Measurements from ENCODE around the gene KAZN.

Gene KAZN

GRCh38 chr1:14934867-14935266, 336.4 kb downstream of the KAZN start:
- DNase-seq (ENCODE audit: low read depth, low spot score), result no peak

DNA sequence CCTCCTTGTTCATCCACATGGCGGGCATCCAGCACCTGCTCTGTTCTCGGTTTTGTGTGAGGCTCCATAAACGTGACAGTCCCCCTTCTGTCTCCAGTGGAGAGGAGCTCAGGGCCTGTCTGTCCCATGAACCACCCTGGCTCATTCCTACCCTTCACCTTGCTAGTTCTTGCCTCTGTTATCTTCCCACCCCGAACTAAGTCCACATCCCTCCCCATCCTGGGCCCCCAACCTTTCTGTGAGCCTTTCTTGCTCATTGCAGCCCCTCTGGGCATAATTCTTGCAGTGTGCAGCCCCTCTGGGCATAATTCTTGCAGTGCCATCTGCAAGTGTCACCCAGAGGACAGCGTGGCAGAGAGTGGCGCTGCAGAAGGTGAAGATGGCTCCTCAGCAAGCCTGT, 338.3 kb downstream of the KAZN start:
- DNase-seq (ENCODE audit: low read depth, low spot score), result no peak

- DNase-seq (ENCODE audit: low read depth, low spot score), result no peak
Measured at GRCh38 chr1:14937288-14937949, 338.9 kb downstream of the KAZN start.

GRCh38 chr1:14939527-14940284, 341.2 kb downstream of the KAZN start:
- DNase-seq (ENCODE audit: low read depth, low spot score), result no peak

- no peak for DNase-seq (ENCODE audit: low read depth, low spot score)
Measured at GRCh38 chr1:14940285-14940870, 341.9 kb downstream of the KAZN start.

- no peak for DNase-seq (ENCODE audit: low read depth, low spot score)
Measured at GRCh38 chr1:14941864-14942263, 343.4 kb downstream of the KAZN start.

DNA sequence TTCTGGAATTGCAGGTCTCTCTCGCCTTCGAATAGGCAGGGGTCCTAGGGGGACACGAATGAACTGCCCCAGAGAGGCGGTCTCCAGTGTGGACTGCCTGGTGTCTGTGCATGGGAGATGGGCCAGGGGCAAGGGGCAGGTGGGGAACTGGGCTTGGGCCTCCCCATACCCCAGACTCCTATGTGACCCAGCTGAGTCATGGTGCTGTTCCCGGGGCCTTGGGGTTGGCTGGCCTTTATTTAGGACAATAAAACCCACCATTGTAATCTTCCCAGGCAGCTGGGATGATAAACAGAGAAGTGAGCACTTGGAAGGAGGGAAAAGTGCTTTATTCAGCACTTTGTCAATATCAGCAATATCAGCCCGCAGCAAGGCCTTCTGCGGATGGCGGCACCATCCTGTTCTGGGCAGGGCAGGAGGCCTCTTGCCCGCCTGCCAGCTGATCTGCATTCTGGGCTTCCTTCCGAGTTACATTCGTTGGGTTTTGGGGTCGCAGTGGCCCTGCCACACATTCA, 346.0 kb downstream of the KAZN start:
- no peak for DNase-seq (ENCODE audit: low read depth, low spot score)

DNA sequence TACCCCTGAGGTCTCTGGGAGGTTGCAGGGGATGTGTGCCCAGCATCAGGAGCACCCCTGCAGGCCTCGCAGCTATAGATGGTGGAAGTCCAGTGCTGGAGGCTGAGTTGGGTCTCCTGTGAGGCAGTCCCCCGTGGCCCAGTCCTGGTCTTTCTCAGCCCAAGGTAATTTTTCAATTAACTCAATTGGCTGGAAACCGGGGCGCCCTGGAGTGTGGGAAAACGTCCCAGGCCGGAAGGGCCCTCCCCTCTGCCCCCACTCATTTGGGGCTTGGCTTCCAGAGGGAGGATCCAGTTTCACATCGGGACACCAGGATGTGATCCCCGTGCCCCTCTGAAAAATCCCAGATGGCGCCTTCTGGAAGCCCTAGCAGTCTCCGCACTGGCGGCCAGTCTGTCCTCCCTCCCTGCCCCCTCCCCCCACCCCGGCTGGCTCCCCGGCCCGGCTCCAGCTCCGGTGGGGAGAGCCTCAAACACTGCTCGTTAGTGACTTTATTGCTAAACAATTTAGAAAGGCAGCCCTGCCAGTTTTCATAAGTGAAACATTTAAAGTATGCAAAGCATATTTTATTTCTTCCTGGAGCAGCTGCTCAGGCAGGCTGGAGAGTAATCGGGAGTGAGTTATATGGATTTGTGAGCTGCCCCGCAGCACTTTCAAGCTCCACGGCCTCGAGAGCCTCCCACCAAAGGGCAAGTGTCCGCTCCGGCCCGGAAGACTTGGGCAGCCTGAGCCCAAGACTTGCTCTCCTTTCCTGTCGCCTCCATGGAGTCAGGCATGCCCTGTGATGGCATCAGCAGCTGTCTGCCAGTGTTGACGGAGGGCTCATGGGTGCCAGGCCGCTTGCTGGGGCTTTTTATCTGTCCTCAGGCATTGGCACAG, 346.9 kb downstream of the KAZN start:
- no peak for DNase-seq (ENCODE audit: low read depth, low spot score)

- no peak for DNase-seq (ENCODE audit: low read depth, low spot score)
Measured at GRCh38 chr1:14946011-14946359, 347.5 kb downstream of the KAZN start.

DNA sequence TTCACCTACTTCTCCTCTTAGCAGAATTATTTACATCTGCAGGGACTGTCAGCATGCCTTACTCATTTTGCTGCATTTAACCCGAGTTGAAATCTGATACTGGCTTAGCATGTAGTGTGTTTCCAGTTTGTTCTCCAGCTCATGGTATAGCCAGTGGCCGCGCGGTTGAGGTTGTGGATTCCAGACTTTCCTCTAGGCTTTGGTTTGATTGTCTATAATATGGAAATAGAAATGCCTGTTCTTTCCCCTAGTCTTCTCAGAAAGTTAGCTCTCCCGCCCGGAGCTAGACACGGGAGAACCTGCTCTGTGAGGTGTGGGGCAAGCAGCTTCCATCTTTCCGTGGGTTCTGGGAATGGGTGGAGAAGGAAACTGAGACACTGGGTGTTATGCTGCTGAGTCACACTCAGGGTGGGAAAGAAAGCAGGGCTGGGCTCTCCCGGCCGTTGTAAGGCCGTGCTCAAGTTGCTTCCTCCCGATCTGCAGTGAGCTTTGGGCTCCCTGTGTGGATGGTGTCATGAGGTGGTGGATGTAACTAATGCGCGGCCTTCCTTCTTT, 348.3 kb downstream of the KAZN start:
- no peak for DNase-seq (ENCODE audit: low read depth, low spot score)

DNA sequence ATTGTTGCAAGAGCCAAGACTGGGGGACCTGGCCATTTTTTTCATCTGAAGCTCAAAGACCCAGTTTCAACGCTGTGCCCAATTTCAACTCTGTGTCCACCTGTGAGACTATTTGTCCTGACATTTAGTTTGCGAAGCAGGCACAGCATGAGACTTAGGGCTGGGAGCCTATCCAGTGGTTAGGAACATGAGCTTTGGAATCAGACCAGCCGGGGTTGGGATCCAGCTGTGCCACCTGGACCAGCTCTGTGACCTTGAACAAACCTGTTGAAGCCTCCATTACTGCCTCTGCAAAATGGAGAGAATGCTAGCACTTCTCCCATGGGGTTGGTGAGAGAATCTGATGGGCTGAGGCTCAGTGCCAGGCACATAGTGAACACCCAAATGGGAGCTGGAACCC, 348.9 kb downstream of the KAZN start:
- no peak for DNase-seq (ENCODE audit: low read depth, low spot score)

DNA sequence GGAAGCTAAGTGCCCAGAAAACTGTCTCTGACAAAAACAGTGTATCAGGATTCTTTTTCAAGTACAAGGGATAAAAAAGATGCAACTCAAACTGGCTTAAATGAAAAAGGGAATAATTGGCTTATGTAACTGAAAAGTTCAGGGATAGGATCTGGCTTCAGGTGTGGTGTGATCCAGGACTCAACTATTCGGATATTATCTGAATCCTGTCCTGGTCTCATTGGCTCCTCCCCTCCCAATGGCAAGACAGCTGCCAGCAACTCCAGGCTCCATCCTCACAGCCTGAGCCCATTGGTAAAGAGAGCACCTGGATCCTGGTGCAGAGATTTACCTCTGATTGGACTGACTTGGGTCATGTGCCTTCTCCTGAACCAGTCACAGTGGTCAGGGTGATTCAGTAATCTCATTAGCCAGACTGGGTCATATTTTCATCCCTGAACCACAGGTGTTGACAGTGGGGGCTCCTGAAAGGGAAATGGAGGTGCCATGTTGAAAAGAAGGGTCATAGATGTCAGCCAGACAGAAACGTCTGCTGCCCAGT, 349.7 kb downstream of the KAZN start:
- no peak for DNase-seq (ENCODE audit: low read depth, low spot score)

DNA sequence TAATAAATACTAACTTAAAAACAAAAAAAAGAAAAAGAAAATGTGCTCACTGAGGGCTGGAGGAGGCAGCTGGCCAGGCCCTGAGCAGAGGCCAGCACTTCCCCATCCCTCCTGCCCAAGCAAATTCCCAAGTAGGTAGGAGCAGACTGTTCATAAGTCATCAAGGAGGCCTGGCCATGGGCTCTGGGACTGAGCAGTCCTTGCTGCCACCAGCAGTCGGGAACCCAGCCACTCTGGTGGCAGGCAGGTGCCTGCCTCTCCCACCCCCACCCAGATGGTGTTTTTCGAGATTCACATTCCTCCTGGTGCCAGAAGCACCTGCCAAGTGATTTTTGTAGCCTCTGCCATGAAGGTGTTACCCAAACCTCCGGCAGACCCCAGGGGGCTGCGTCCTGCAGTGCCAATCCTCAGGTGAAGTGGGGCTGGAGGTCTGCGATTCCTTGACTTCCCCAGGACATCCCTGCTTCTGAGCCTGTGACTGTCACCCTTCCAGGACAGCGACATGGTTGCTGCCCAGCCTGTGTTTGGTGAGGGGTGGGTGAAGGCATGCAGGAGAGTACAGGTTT, 350.9 kb downstream of the KAZN start:
- no peak for DNase-seq (ENCODE audit: low read depth, low spot score)

DNA sequence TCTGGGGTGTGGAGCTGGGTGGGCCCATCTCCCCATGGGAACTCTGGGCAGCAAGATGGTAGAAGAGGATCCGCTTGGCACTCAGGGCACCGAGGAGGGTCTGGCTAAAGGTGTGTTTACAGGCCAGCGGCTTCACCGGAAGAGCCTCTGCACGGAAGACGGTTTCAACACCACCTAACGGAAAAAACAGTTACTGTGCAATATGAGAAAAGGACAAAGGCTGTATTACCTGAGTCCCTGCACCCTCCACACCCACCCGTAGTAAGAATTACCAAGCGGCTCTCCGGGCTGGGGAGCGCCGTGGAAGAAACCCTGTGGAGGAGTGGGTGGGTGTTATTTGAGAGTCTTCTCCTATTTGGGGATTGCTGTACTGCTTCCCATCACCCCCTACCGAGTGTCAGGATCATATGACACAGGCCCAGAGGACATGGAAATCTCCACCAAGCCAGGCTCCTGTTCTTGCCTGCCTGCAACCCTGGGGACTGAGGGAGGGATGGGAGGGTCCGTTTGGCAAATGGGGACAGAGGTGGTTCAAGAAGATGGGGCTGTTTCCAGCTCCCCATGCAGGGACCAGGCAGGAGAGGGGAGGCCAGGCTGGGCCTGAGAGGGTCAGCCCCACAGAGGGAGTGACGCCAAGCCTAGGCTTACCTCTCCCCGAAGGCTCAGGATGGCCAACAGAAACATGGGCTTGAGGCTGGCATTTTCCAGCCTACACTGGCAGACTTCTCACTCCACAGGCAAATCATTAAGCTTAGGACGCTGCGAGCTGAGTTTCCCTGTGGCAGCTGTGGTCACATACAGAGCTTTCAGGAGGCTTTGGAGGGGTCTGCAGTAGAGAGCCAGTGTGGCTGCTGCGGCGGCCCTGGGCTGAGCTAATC, 351.6 kb downstream of the KAZN start:
- no peak for DNase-seq (ENCODE audit: low read depth, low spot score)

- no peak for DNase-seq (ENCODE audit: low read depth, low spot score)
Measured at GRCh38 chr1:14951766-14952165, 353.3 kb downstream of the KAZN start.

DNA sequence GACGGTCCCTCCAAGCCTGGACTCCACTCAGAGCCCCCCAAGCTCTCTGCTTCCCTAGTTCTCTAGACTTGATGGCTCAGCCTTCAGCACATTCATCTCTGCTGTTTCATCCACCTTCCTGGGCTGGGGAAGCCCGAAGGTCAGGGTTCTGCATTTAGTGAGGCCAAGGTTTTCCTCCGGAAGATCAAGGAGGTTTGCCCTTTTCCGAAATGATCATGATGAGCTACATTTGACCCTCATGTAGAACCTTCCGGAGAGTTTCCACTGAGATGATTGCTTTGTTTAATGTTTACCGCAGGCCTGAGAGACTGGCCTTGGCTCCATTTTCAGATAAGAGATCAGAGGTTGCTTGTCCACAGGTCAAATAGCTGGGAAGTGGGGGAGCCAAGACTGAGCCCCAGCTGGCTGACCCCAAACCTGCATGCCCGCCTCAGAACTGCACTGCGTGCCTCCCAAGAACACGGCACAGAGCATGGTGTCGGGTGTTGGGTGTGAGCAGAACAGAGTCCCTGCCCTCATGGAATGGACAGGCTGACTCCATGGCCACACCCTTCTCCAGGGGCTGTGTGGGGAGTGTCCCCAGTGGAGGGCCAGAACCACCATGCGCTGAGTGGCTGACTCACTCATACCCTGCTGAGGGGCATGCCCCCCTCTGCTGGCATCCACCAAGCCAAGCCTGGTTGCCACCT, 354.3 kb downstream of the KAZN start:
- DNase-seq (ENCODE audit: low read depth, low spot score), result no peak

DNA sequence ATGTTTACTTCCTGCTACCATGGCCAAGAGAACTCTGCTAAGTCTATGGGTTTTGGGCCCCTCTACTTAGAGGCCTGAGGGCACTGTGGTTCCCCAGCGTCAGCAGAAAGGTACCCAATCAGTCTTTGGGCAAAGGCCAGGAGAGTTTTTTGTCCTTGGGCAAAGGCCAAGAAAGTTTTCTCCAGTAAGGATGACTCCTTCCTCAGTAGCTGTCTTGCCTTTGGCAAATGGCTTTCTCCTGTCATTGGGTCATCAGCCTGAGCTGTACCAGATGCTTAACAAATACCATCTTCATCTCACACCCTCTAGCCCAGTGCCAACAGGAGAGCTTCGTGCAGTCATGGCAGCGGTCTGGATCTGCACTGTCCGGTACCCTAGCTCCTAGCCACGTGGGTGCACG, 355.7 kb downstream of the KAZN start:
- DNase-seq (ENCODE audit: low read depth, low spot score), result no peak

DNA sequence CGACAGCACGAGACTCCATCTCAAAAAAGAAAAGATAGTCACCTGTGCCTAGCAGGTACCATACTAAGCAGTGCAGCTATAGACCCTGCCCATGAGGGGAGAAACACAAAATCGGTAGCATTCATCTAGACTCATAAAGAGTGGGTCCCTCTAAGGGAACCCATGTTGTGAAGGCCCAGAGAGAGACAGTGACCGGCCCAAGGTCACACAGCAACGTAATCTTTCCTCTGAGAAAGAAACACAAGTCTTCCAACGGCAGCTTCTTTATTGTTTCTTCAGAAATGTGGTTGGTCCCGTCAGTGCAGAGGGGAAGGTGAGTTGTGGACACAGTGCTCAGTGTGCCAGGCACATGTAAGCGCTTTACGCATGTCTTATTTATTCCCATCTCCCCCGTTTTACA, 356.4 kb downstream of the KAZN start:
- no peak for DNase-seq (ENCODE audit: low read depth, low spot score)

DNA sequence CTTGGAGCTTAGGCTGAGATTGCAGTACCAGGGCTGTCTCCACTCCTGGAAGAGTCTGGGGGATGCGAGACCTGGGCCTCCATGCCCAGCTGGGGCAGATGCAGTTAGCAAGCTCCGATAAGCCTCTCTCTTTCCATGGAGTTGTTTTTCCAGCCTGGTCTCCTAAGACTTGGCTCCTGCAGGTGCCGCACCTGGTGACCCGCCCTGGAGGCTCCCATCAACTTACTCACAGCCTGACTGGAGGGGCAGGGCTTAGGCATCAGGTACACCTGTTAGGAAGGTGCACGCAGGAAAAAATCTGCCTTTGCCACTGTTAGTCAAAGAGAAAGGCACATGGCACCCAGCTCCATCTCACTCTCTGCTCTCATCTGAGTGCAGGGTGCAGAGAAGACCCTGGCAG, 356.9 kb downstream of the KAZN start:
- DNase-seq (ENCODE audit: low read depth, low spot score), result no peak
